C1 segment of cervical spinal cord (tissue), 14 donors: ENCODE data around the gene RADIL.

ENCODE experiments used
- DNase-seq, 14 donors: peaks; one replicate each; lab custom pipeline; 2025; lab: John Stamatoyannopoulos, UW

The RADIL gene

DNA sequence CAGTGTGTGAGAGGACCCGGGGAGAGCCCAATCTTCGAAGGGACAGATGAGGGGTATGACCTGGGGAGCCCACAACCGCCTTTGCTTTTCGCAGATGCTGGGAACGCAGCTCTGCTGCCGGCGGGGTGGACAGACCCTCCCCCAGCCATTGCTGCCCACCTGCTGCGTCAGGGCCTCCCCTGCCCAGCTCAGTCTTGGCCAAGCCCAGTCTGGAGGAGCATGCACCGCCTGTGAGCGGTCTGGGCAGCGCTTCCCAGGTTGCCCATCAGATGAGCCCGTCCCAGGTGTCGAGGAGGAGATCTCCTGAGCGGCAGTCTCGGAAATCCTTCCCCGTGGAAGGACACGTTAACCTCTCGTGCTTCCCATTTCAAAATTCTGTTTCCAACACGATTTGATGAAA lies 125.4 kb downstream of the RADIL start:
- no peak for DNase-seq

DNA sequence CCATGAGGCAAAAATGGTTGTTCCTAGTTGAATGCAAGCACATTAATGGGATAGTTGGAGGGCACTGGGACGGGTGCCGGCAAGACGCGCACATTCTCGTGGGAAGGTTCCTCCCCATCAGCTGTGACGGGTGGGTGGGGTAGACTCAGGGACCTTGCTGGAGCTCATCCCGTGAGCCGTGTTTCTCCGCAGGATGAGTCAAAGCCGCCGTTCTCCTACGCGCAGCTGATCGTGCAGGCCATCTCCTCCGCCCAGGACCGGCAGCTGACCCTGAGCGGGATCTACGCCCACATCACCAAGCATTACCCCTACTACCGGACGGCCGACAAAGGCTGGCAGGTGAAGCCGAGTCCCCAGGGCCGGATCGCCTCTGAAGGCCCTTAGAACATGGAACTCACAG lies 128.5 kb downstream of the RADIL start:
- DNase-seq: no peak

DNA sequence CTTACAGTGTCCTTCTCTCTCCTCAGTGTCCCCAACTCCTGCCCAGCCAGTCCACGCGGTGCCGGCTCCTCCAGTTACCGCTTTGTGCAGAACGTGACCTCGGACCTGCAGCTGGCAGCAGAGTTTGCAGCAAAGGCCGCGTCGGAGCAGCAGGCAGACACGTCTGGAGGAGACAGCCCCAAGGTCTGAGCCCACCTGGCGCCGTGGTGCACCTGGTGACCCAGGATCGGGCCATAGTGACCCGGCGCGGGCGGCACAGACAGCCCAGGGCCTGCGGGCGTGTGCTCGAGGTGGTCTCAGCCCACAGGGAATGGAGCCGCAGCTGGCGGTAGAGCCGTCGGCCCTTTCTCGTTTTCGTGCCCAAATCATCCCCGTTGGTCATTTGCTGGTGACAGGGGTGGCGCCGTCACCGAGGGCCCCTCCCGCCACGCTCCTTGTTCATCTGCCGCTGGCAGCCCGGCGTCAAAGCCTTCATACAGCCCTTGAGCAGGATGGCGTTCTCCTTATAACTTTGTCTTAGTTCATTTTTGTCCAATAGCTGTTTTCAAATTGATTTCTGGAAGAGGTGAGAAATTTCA lies 129.0 kb downstream of the RADIL start:
- no peak for DNase-seq

DNA sequence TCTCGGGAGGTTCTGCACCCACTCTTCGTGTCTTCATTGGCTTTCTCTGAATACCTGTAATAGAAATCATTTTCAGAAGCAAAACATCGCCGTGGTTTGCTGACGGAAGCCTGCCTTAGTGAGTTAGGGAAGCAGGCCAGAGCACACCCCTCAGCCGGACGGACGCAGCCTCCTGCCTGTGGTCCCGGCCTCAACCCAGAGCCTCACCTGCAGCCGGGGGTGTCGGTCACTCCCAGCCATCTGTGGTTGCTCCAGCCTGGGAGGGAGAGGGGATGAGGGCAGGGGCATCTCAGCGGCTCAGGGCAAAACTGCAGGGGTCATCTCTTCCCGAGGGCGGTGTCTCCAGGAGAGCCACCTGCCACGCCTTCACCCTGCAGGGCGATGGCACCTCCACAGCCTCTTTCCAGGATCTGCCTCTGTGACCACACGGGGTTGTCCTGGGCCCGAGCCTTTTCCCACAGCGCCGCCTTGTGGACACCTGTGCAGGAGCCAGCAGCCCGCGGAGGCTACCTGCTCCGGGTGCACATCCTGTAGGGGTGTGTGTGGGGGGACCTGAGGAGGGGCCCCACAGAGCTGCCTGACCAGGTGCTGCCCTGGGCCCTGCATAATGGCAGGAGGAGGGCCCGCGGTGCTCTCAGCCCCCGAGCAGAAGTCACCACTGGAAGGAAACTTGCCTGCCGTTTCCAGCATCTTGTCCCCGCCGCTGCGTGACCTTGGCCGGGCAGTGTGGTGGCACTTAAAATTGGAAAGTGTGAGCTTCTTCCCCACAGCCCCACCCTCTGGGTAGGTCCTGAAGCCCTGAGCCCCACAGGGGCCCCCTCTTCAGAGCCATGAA lies 129.7 kb downstream of the RADIL start:
- DNase-seq: peak in 11 of 14 donors; percentile 16 to 77 (median 50)

DNA sequence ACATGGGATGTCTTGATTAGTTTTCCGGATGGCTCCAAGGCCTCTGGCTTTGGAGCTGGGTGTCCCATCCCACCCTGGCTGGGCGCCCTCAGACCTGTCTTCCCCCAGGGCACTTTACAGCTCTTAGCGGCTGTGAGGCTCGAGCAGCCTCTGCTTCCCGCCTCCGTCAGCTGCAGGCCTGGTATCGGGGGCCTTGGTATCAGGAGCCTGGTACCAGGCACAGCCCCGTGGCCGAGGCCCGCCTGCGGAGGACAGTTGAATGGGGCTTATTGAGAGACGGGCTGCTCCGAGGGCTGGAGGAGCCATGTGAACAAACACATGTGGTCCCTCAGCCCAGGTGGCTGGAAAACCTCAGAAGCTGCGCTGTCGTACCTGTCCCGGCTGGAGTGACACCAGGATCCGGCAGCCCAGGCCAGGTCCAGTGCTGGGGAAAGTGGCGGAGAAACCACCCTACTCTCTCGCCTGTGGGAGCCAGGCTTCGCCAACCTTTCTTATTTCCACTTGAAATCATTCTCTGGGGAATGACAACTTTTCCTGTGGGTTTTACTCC lies 132.0 kb downstream of the RADIL start:
- DNase-seq: peak in 10 of 14 donors; percentile 24 to 68 (median 48)

DNA sequence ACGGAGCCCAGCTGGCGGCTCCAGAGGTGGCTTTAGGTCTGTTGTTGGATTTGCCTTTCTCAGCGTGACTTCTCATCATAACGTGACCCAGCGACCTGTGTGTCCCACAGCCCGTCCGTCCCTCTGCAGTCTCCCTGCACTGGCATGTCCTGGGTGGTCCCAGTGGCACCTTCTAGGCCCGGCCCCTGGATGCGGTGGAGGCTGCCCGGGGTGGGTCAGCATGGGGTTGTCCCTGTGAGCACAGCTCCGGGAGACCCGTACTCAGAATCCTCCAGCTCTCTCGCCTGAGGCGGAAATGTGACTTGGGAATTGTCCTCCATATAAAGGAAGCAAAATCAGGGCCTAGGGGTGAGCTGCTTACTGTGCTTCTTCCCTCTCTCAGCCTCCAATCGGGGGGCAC lies 133.7 kb downstream of the RADIL start:
- no peak for DNase-seq

DNA sequence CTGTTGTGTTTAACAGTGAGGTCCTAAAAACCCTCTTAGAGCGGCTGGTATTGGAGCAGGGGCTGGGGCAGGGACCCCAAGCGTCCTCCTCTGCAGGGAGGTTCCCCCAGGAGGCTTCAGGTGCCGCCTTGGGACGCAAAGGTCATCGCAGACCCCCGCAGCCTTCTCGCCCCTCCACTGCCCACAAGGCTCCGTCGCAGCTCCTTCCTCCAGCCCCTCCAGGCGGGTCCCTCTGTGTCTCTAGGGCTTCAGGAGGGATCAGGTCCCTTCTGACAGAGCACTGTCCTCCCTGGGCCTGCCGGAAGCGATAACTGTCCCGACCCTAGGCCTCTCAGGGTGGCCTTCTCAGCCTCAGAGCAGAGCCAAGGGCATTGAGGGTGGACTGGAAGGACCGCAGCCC lies 134.2 kb downstream of the RADIL start:
- no peak for DNase-seq
